Stimulated activated CD4-positive, alpha-beta T cell treated with anti-CD3 and anti-CD28 coated beads, TNF-alpha, amount 100 ng/mL, for 48 hours (primary cell): ENCODE data around the gene DNAJB6.

Source experiments
- DNase-seq, 3 donors: peaks; one replicate each; pipeline ENCODE4 v3.0.0-alpha.2; 2020; ENCODE audit warnings: low read depth in 3 of 3

DNAJB6 gene

GRCh38 chr7:157465891-157466866 lies 129.4 kb downstream of the DNAJB6 start:
- DNase-seq = no peak

- DNase-seq = no peak
Observed at GRCh38 chr7:157466867-157467261, 130.1 kb downstream of the DNAJB6 start.
